Ascending aorta (tissue), 2 donors: Measurements from ENCODE around the gene TRAPPC14. TPM values are rescaled to one million over a fixed set of nuclear protein-coding genes. Genes with fewer than 3 reads are reported as not detected.

Experiments used
- DNase-seq, 2 donors: peaks; one replicate each; pipeline ENCODE4 v3.0.0-alpha.2; 2019; ENCODE audit warnings: low spot score in 2 of 2
- H3K27ac ChIP-seq, 2 donors: fragments of 200-600 bp; sonication (generic); one replicate each; pipeline ENCODE4 v1.5.1; 2016 to 2017; ENCODE audit warnings: mild to moderate bottlenecking in 1 of 2
- H3K27me3 ChIP-seq: fragments of 200-600 bp; sonication (generic); one replicate; pipeline ENCODE4 v1.5.1; 2017
- H3K36me3 ChIP-seq, 2 donors: fragments of 200-600 bp; sonication (generic); one replicate each; pipeline ENCODE4 v1.5.1; 2016
- H3K4me1 ChIP-seq, 2 donors: fragments of 200-600 bp; sonication (generic); one replicate each; pipeline ENCODE4 v1.5.1; 2016 to 2017; ENCODE audit warnings: mild to moderate bottlenecking in 1 of 2
- H3K4me3 ChIP-seq, 2 donors: fragments of 200-600 bp; sonication (generic); one replicate each; pipeline ENCODE4 v1.5.1; 2016 to 2017; ENCODE audit warnings: mild to moderate bottlenecking in 1 of 2
- H3K9me3 ChIP-seq, 2 donors: fragments of 200-600 bp; sonication (generic); one replicate each; pipeline ENCODE4 v1.5.1; 2016
- CTCF ChIP-seq, 3 experiments: fragments of 200-600 bp in 2 of 3; fragments of 450-650 bp in 1 of 3; sonication (generic) in 2 of 3; IDR thresholded peaks; one replicate each; pipeline ENCODE4 v1.5.1; 2016 to 2019; ENCODE audit warnings: antibody characterized with exemption in 3 of 3, mild to moderate bottlenecking in 1 of 3, moderate library complexity in 1 of 3
- intact Hi-C: fragments of 100-400 bp; cut with DNase I; formaldehyde crosslinking; loops from one replicate; pipeline ENCODE4 v1.15.1; 2023
- total RNA-seq: library from RNA; depleted of rRNA; stranded (reverse); fragments of >200 nt; gene quantifications from one replicate; pipeline ENCODE4 v1.1.0, GENCODE V29; 2016

The TRAPPC14 gene
- total RNA-seq, 1 donor from 2014 or later = 22.0 TPM

GRCh38 chr7:100163871-100164270 lies 5.3 kb upstream of the TRAPPC14 start:
- no peak overlapping the region for H3K4me3 ChIP-seq
- intact Hi-C loops = no loop called here
- H3K9me3 ChIP-seq = no peaks in the 10 kb centered on the region
- peaks cover 2 to 12% of the 10 kb centered on the region in 2 donors for H3K4me1 ChIP-seq
- no peak for DNase-seq
- H3K27ac ChIP-seq = no peak overlapping the region
- H3K36me3 ChIP-seq = no peaks in the 10 kb centered on the region
- no peaks in the 10 kb centered on the region for H3K27me3 ChIP-seq
- no peak for TF ChIP-seq CTCF (IDR thresholded peaks at IDR 0.05)

- no peak for TF ChIP-seq CTCF (IDR thresholded peaks at IDR 0.05)
- Histone ChIP-seq H3K4me3 (no peak overlapping the region), H3K27ac (no peak overlapping the region), H3K36me3 (no peaks in the 10 kb centered on the region), H3K9me3 (no peaks in the 10 kb centered on the region), H3K4me1 (peaks cover 0 to 9% of the 10 kb centered on the region in 2 donors), H3K27me3 (no peaks in the 10 kb centered on the region)
- intact Hi-C loops = no loop called here
- no peak for DNase-seq
Measured at GRCh38 chr7:100163006-100163531, 4.5 kb upstream of the TRAPPC14 start.

- Histone ChIP-seq H3K9me3 (no peaks in the 10 kb centered on the region), H3K36me3 (peaks cover 9 to 18% of the 10 kb centered on the region in 2 donors), H3K4me1 (peaks cover 0 to 13% of the 10 kb centered on the region in 2 donors), H3K27me3 (no peaks in the 10 kb centered on the region), H3K4me3 (no peak overlapping the region), H3K27ac (no peak overlapping the region)
- DNase-seq = no peak
- intact Hi-C loops = no loop called here
- TF ChIP-seq CTCF (IDR thresholded peaks at IDR 0.05) = no peak
Measured at GRCh38 chr7:100160067-100160466, 1.5 kb upstream of the TRAPPC14 start.

GRCh38 chr7:100159099-100159623 lies 638 bp upstream of the TRAPPC14 start:
- intact Hi-C loops = loop anchor here (10.0 kb wide), 1 partner anchor 536 kb away; the partner anchor contains the start of gene GIGYF1
- Histone ChIP-seq H3K9me3 (no peaks in the 10 kb centered on the region), H3K4me3 (peak overlapping the region; percentile 67 to 92), H3K27ac (peak overlapping the region; percentile 79 to 83), H3K4me1 (peaks cover 0 to 13% of the 10 kb centered on the region in 2 donors), H3K36me3 (peaks cover 16 to 24% of the 10 kb centered on the region in 2 donors), H3K27me3 (no peaks in the 10 kb centered on the region)
- no peak for DNase-seq
- TF ChIP-seq CTCF (IDR thresholded peaks at IDR 0.05) = no peak

- no peaks in the 10 kb centered on the region for H3K27me3 ChIP-seq
- no peak for TF ChIP-seq CTCF (IDR thresholded peaks at IDR 0.05)
- peak overlapping the region; percentile 79 to 83 for H3K27ac ChIP-seq
- H3K36me3 ChIP-seq = peaks cover 27 to 37% of the 10 kb centered on the region in 2 donors
- H3K9me3 ChIP-seq = no peaks in the 10 kb centered on the region
- intact Hi-C loops = loop anchor here (10.0 kb wide), 1 partner anchor 537 kb away; the partner anchor contains the start of gene GIGYF1
- peak overlapping the region; percentile 67 to 92 for H3K4me3 ChIP-seq
- no peak for DNase-seq
- peaks cover 0 to 13% of the 10 kb centered on the region in 2 donors for H3K4me1 ChIP-seq
Measured at GRCh38 chr7:100157334-100158228, 942 bp downstream of the TRAPPC14 start.
